Measurements from ENCODE around the gene SIK2.
A peak's percentile ranks its signal among the peaks of the same experiment; 100 is the strongest.
"Not testable (repeated sequence)": the region's sequence is repeated elsewhere in the genome, so short reads cannot be mapped to it uniquely, and the experiment has no call there.

The SIK2 gene

DNA sequence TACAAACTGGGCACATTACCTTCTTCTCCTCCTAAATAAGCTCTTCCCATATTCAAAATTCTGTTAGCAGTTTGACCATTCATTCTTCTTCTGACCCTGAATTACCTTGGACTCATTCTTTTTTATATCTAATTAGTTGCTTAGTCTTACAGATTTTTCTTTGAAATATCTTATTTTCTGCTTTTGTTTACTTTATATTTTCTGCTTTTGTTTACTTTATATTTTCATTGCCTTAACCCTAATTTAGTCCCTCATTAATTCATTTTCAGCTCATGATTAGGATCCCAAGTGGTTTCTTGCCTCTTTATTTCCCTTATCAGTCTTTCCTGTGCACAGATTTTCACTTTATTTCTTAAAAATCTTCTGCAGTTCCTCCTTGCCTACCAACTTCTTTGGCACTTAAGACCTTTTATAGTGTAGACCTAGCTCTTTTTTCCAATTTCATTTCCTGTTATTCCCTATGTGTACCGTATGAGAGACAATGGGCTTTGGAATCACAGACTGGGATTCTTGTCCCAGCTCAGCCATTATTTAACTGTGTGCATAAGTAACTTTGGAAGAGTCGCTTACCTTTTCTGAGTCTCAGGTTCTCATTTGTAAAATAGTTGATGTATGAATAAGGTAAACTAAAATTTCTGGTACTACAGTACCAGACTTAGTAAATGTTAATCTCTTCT, 39.2 kb downstream of the SIK2 start:
- DNase-seq (ENCODE audit: low spot score in 2 of 2) = no peak
- H3K4me1 Mint-ChIP-seq = peaks cover 4% of the 10 kb centered on the region
- H3K36me3 Mint-ChIP-seq = peaks cover 22% of the 10 kb centered on the region
- no peak overlapping the region for H3K27ac Mint-ChIP-seq
- peaks cover 1% of the 10 kb centered on the region for H3K9me3 Mint-ChIP-seq
- no peaks in the 10 kb centered on the region for H3K27me3 Mint-ChIP-seq
- H3K4me3 Mint-ChIP-seq = no peak overlapping the region
- no peak for ATAC-seq (ENCODE audit: low read depth)

DNA sequence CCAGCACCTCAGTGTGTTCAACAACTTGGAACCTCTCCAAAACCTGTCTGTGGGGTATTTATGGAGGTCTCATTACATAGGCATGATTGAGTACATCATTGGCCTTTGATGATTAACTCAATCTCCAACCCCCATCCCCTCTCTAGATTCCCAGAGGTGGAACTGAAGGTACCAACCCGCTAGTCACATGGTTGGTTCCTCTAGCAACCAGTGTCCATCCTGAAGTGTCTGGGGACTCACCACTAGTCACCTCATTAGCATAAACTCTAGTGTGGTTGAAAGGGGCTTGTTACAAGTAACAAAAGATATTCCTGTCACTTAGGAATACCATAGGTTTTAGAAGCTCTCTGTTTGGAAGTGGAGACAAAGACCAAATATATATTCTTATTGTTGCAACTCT, 40.3 kb downstream of the SIK2 start:
- Mint-ChIP-seq H3K4me1 (peaks cover 4% of the 10 kb centered on the region), H3K27me3 (no peaks in the 10 kb centered on the region), H3K9me3 (peaks cover 1% of the 10 kb centered on the region), H3K4me3 (no peak overlapping the region), H3K27ac (no peak overlapping the region), H3K36me3 (peaks cover 22% of the 10 kb centered on the region)
- no peak for DNase-seq (ENCODE audit: low spot score in 2 of 2)
- ATAC-seq (ENCODE audit: low read depth) = no peak

- ATAC-seq (ENCODE audit: low read depth) = no peak
- no peaks in the 10 kb centered on the region for H3K9me3 Mint-ChIP-seq
Observed at GRCh38 chr11:111644922-111645321, 42.7 kb downstream of the SIK2 start.

GRCh38 chr11:111645657-111646316, 43.5 kb downstream of the SIK2 start:
- Mint-ChIP-seq H3K9me3 (no peaks in the 10 kb centered on the region), H3K27me3 (no peaks in the 10 kb centered on the region), H3K4me3 (no peak overlapping the region), H3K27ac (no peak overlapping the region), H3K36me3 (peaks cover 15% of the 10 kb centered on the region), H3K4me1 (peaks cover 2% of the 10 kb centered on the region)
- DNase-seq (ENCODE audit: low spot score in 2 of 2) (no peak), ATAC-seq (ENCODE audit: low read depth) (no peak)

More at GRCh38 chr11:111644922-111645321, 42.7 kb downstream of the SIK2 start:
- DNase-seq (ENCODE audit: low spot score in 2 of 2) = no peak
- Mint-ChIP-seq H3K27me3 (no peaks in the 10 kb centered on the region), H3K27ac (no peak overlapping the region), H3K36me3 (peaks cover 16% of the 10 kb centered on the region), H3K4me3 (no peak overlapping the region), H3K4me1 (peaks cover 2% of the 10 kb centered on the region)

- H3K9me3 Mint-ChIP-seq; ATAC-seq (ENCODE audit: low read depth): not testable (repeated sequence)
- peaks cover 15% of the 10 kb centered on the region for H3K36me3 Mint-ChIP-seq
Observed at GRCh38 chr11:111651336-111651735, 49.1 kb downstream of the SIK2 start.

GRCh38 chr11:111652184-111652583, 49.9 kb downstream of the SIK2 start:
- no peak for ATAC-seq (ENCODE audit: low read depth)
- no peak for DNase-seq (ENCODE audit: low spot score in 2 of 2)
- no peaks in the 10 kb centered on the region for H3K27me3 Mint-ChIP-seq
- peaks cover 15% of the 10 kb centered on the region for H3K36me3 Mint-ChIP-seq
- H3K9me3 Mint-ChIP-seq = no peaks in the 10 kb centered on the region
- no peak overlapping the region for H3K27ac Mint-ChIP-seq
- peaks cover 6% of the 10 kb centered on the region for H3K4me1 Mint-ChIP-seq
- no peak overlapping the region for H3K4me3 Mint-ChIP-seq

More at GRCh38 chr11:111651336-111651735, 49.1 kb downstream of the SIK2 start:
- H3K4me3 Mint-ChIP-seq; H3K4me1 Mint-ChIP-seq; H3K27ac Mint-ChIP-seq; H3K27me3 Mint-ChIP-seq; DNase-seq (ENCODE audit: low spot score in 2 of 2): not testable (repeated sequence)

DNA sequence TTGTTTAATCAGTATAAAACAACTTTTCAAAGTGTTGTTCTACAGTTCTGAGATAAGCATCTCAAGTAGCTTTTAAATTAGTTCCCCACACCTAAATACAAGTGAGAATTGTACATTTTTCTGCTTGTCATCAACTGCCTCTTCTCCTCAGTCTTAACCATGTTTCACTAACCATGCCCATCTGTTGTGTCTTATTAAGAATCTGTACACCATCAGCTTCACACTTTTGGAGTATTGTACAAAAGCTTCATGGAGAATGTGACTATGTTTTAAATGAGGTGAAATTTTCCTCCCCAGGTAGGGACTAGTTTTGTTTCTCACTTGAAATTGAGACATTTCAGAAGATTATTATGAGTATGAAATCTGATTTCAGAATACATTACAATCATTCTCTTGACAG, 52.4 kb downstream of the SIK2 start:
- peaks cover 15% of the 10 kb centered on the region for H3K36me3 Mint-ChIP-seq
- no peaks in the 10 kb centered on the region for H3K27me3 Mint-ChIP-seq
- no peak for DNase-seq (ENCODE audit: low spot score in 2 of 2)
- no peaks in the 10 kb centered on the region for H3K9me3 Mint-ChIP-seq
- peaks cover 14% of the 10 kb centered on the region for H3K4me1 Mint-ChIP-seq
- H3K27ac Mint-ChIP-seq = no peak overlapping the region
- H3K4me3 Mint-ChIP-seq = no peak overlapping the region
- no peak for ATAC-seq (ENCODE audit: low read depth)

DNA sequence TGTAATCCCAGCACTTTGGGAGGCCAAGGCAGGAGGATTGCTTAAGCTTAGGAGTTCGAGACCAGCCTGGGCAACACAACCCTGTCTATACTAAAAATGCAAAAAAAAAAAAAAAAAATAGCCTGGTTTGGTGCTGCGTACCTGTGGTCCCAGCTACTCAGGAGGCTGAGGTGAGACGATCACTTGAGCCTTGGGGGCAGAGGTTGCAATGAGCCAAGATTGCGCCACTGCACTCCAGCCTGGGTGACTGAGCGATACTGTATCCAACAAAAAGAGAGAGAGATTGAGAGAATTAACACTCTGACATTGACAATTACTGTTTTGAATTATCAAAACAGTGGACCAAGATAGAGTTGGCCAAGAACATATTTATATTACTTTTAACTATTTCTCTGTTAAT, 53.7 kb downstream of the SIK2 start:
- no peak overlapping the region for H3K27ac Mint-ChIP-seq
- H3K27me3 Mint-ChIP-seq = no peaks in the 10 kb centered on the region
- H3K4me3 Mint-ChIP-seq = no peak overlapping the region
- peaks cover 15% of the 10 kb centered on the region for H3K36me3 Mint-ChIP-seq
- peaks cover 15% of the 10 kb centered on the region for H3K4me1 Mint-ChIP-seq
- ATAC-seq (ENCODE audit: low read depth) (no peak), DNase-seq (ENCODE audit: low spot score in 2 of 2) (no peak)
- no peaks in the 10 kb centered on the region for H3K9me3 Mint-ChIP-seq

DNA sequence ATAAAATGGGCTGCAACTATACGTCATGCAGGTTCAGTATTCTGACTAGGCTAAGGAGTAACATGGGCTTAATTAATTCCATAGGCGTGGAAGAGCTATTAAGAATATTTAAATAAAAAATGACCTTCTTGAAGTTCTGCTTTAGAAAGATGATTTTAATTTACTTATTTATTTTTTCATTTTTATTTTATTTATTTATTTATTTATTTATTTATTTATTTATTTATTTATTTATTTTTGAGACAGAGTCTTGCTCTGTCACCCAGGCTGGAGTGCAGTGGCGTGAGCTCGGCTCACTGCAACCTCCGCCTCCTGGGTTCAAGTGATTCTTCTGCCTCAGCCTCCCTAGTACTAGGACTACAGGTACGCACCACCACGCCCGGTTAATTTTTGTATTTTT, 55.7 kb downstream of the SIK2 start:
- peaks cover 15% of the 10 kb centered on the region for H3K36me3 Mint-ChIP-seq
- H3K4me3 Mint-ChIP-seq; H3K27me3 Mint-ChIP-seq; ATAC-seq (ENCODE audit: low read depth); DNase-seq (ENCODE audit: low spot score in 2 of 2); H3K27ac Mint-ChIP-seq; H3K9me3 Mint-ChIP-seq: not testable (repeated sequence)
- H3K4me1 Mint-ChIP-seq = peaks cover 19% of the 10 kb centered on the region

GRCh38 chr11:111658493-111658892, 56.2 kb downstream of the SIK2 start:
- H3K4me3 Mint-ChIP-seq; DNase-seq (ENCODE audit: low spot score in 2 of 2); H3K27me3 Mint-ChIP-seq; ATAC-seq (ENCODE audit: low read depth); H3K9me3 Mint-ChIP-seq: not testable (repeated sequence)
- Mint-ChIP-seq H3K4me1 (peaks cover 18% of the 10 kb centered on the region), H3K27ac (peak overlapping the region; percentile 42), H3K36me3 (peaks cover 16% of the 10 kb centered on the region)

GRCh38 chr11:111659201-111660115, 57.2 kb downstream of the SIK2 start:
- no peak overlapping the region for H3K27ac Mint-ChIP-seq
- no peak overlapping the region for H3K4me3 Mint-ChIP-seq
- peaks cover 17% of the 10 kb centered on the region for H3K36me3 Mint-ChIP-seq
- no peaks in the 10 kb centered on the region for H3K9me3 Mint-ChIP-seq
- H3K27me3 Mint-ChIP-seq = no peaks in the 10 kb centered on the region
- no peak for DNase-seq (ENCODE audit: low spot score in 2 of 2)
- H3K4me1 Mint-ChIP-seq = peaks cover 18% of the 10 kb centered on the region
- ATAC-seq (ENCODE audit: low read depth) = no peak

GRCh38 chr11:111660822-111661221, 58.6 kb downstream of the SIK2 start:
- H3K27me3 Mint-ChIP-seq = no peaks in the 10 kb centered on the region
- peaks cover 20% of the 10 kb centered on the region for H3K4me1 Mint-ChIP-seq
- H3K27ac Mint-ChIP-seq = no peak overlapping the region
- H3K36me3 Mint-ChIP-seq = peaks cover 19% of the 10 kb centered on the region
- no peaks in the 10 kb centered on the region for H3K9me3 Mint-ChIP-seq
- ATAC-seq (ENCODE audit: low read depth) = no peak
- H3K4me3 Mint-ChIP-seq = no peak overlapping the region
- DNase-seq (ENCODE audit: low spot score in 2 of 2) = no peak

DNA sequence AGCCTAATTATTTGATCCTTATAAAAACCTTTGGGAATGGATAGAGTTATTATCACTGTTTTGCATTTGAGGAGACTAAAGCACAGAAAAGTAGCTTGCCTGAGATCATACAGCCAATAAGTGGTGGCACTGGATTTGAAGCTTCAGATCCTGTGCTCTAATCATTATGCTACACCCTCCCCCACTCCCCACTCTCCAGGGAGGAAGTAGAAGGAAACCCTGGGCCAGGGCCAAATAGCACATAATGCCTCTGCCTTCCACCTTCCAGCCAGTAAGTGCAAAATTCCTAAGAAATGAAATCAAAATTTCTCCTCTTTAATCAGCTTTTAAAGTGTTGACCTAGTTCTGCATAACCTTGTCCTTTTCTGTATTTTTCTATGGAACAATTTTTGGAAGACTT, 61.6 kb downstream of the SIK2 start:
- Mint-ChIP-seq H3K27ac (no peak overlapping the region), H3K36me3 (peaks cover 16% of the 10 kb centered on the region), H3K27me3 (no peaks in the 10 kb centered on the region), H3K4me3 (no peak overlapping the region), H3K9me3 (no peaks in the 10 kb centered on the region), H3K4me1 (peaks cover 14% of the 10 kb centered on the region)
- no peak for DNase-seq (ENCODE audit: low spot score in 2 of 2)
- ATAC-seq (ENCODE audit: low read depth) = no peak

DNA sequence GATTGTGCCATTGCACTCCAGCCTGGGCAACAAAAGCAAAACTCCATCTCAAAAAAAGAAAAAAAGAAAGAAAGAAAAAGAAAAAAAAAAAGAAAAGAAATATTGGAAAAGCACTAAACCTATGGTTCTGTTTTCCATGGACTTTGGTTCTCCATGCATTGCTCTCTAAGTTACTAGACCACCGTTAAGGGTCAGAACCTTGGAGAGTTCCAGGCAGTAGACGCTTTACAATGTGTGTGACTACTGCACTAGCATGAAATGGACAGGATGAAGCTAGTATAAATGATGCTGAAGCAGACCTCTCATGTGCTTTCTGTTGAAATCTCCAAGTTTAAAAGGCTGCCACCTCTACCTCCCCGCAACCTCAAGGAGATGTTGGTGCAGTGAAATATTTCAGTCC, 63.5 kb downstream of the SIK2 start:
- Mint-ChIP-seq H3K4me1 (peaks cover 11% of the 10 kb centered on the region), H3K36me3 (peaks cover 18% of the 10 kb centered on the region), H3K9me3 (no peaks in the 10 kb centered on the region), H3K4me3 (no peak overlapping the region), H3K27ac (no peak overlapping the region), H3K27me3 (no peaks in the 10 kb centered on the region)
- no peak for ATAC-seq (ENCODE audit: low read depth)
- no peak for DNase-seq (ENCODE audit: low spot score in 2 of 2)

All from memory B cell (primary cell).